ENCODE measurements around the gene OLFM2. TPM values are rescaled to one million over a fixed set of nuclear protein-coding genes. Genes with fewer than 3 reads are reported as not detected.

OLFM2 gene
- total and polyA plus RNA-seq, 2 of the 4 experiments (the other 2 are of a cell fraction), result 2.7 to 5.1 TPM

- Histone ChIP-seq H2BK5ac (ENCODE audit: low read depth, low read length, poor library complexity, severe bottlenecking) (no peak overlapping the region), H3K18ac (ENCODE audit: low read depth, low read length) (no peak overlapping the region), H3K9ac (ENCODE audit: low read depth, low read length) (no peak overlapping the region), H3K27ac (ENCODE audit: insufficient read depth, low read length) (no peak overlapping the region), H3K79me1 (ENCODE audit: low read depth in 1 of 2, low read length in 2 of 2) (no peaks in the 10 kb centered on the region), H3K4me1 (ENCODE audit: control insufficient read depth, insufficient read depth, low read length) (peaks cover 2% of the 10 kb centered on the region; the same call in 1 of the 2 replicates), H4K91ac (ENCODE audit: insufficient read depth, low read depth, low read length) (no peak overlapping the region), H2AFZ (replicated peaks; ENCODE audit: low read length, poor library complexity) (no peak overlapping the region), H2AK5ac (ENCODE audit: low read depth, low read length) (no peak overlapping the region; the same call in 1 of the 2 replicates), H4K8ac (ENCODE audit: low read depth in 2 of 2, low read length in 2 of 2) (no peak overlapping the region), H3K9me3 (ENCODE audit: control insufficient read depth, insufficient read depth, low read length) (no peaks in the 10 kb centered on the region), H3K14ac (replicated peaks; ENCODE audit: low read depth, low read length) (no peak overlapping the region), H3K36me3 (ENCODE audit: control insufficient read depth, insufficient read depth, low read length) (no peaks in the 10 kb centered on the region; the same call in 1 of the 2 replicates), H2BK20ac (ENCODE audit: low read depth, low read length) (no peak overlapping the region), H4K5ac (ENCODE audit: low read depth, low read length) (no peak overlapping the region), H2BK15ac (ENCODE audit: low read depth, low read length) (no peak overlapping the region), H3K27me3 (ENCODE audit: control insufficient read depth, insufficient read depth, low read length) (no peaks in the 10 kb centered on the region; the same call in 1 of the 2 replicates), H4K20me1 (ENCODE audit: insufficient read depth, low read length) (no peaks in the 10 kb centered on the region), H3K4me2 (ENCODE audit: low read depth, low read length) (no peak overlapping the region), H3K56ac (ENCODE audit: extremely low read depth, insufficient read depth, low read length) (no peak overlapping the region), H3K23ac (ENCODE audit: low read depth, low read length) (no peak overlapping the region), H2BK120ac (ENCODE audit: low read depth, low read length) (no peak overlapping the region), H3K4ac (ENCODE audit: low read depth, low read length) (no peak overlapping the region), H3K9me1 (ENCODE audit: insufficient read depth, low read length) (no peaks in the 10 kb centered on the region), H2AK9ac (replicated peaks; ENCODE audit: low read depth, low read length, poor library complexity) (no peak overlapping the region), H3K4me3 (ENCODE audit: insufficient read depth, low read depth, low read length) (no peak overlapping the region)
- intact Hi-C loops (cut with micrococcal nuclease) (no loop called here), dilution Hi-C loops (cut with HindIII; ENCODE audit: low sequenced_read_pairs, unreplicated experiment) (no loop called here), in situ Hi-C loops (cut with MboI; ENCODE audit: low sequenced_read_pairs) (no loop called here)
- CTCF ChIA-PET, result no interaction called here
- 44% methylated on average over 18 of the region's 29 CpGs; no CpG with 5 or more reads in 1 of the 2 experiments for WGBS, 2 experiments (ENCODE audit: extremely low coverage in 2 of 2, insufficient read length in 1 of 2)
- TF ChIP-seq BHLHE40 (IDR thresholded peaks at IDR 0.05; ENCODE audit: low read depth, low read length) (no peak), USF2 (IDR thresholded peaks at IDR 0.05; ENCODE audit: low read depth, low read length) (no peak), CEBPB (IDR thresholded peaks at IDR 0.05; ENCODE audit: low read depth, low read length) (no peak), RCOR1 (IDR thresholded peaks at IDR 0.05; ENCODE audit: insufficient replicate concordance, low read length) (no peak), MXI1 (IDR thresholded peaks at IDR 0.05; ENCODE audit: borderline replicate concordance, low read depth, low read length) (no peak), ELK1 (IDR thresholded peaks at IDR 0.05; ENCODE audit: borderline replicate concordance, low read depth, low read length) (no peak), FOS (IDR thresholded peaks at IDR 0.05; ENCODE audit: low read depth, low read length) (no peak), POLR2A (IDR thresholded peaks at IDR 0.05; ENCODE audit: low read depth, low read length) (no peak), RFX5 (IDR thresholded peaks at IDR 0.05; ENCODE audit: low read depth, low read length) (no peak), CHD1 (IDR thresholded peaks at IDR 0.05; ENCODE audit: low read depth, low read length) (no peak), NFE2L2 (IDR thresholded peaks at IDR 0.05; ENCODE audit: low read depth, low read length) (no peak), MAFK (IDR thresholded peaks at IDR 0.05; ENCODE audit: low read depth, low read length) (no peak), SMC3 (IDR thresholded peaks at IDR 0.05; ENCODE audit: low read depth, low read length) (no peak), CTCF (conservative IDR thresholded peaks at IDR 0.05; ENCODE audit: low read depth, low read length) (no peak), MAZ (IDR thresholded peaks at IDR 0.05; ENCODE audit: borderline replicate concordance, low read depth, low read length) (no peak), RAD21 (IDR thresholded peaks at IDR 0.05; ENCODE audit: low read length) (no peak)
- no peak for DNase-seq
- no peak for ATAC-seq (ENCODE audit: low read depth)
- no TSS peak for BruUV-seq (replicated peaks)
- POLR2A ChIA-PET (ENCODE audit: unreplicated experiment), result no interaction called here
Observed at GRCh38 chr19:9966448-9966847, 30.1 kb upstream of the OLFM2 start.
